ENCODE results near the gene TASP1. TPM values are rescaled to one million over a fixed set of nuclear protein-coding genes. Genes with fewer than 3 reads are reported as not detected.

TASP1 gene
- total RNA-seq, 1 donor from 2014 or later, result 5.5 TPM

DNA sequence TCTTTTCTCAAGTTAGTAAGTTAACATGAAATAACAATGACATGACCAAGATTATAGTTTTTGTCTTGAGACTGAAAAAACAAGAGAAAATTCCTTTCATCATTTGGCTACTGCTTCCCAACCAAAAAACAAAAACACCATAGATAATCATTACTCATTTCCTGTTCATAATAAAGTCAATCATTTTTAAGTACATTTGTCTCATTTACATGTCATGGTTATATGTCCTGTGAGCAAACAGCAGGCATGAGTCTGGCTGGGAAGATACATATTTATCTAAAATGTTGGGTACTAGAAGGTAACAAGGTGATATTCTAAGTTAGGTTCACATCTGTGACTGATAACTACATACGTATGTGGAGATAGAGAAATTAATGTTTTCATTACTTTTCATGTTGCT is 237.1 kb downstream of the TASP1 start:
- Histone ChIP-seq H3K27ac (replicated peaks) (no peak overlapping the region), H3K9me3 (replicated peaks) (no peaks in the 10 kb centered on the region), H3K27me3 (ENCODE audit: low read depth) (no peaks in the 10 kb centered on the region), H3K4me3 (no peak overlapping the region), H3K36me3 (no peaks in the 10 kb centered on the region), H3K4me1 (no peaks in the 10 kb centered on the region)
- DNase-seq, result no peak
- intact Hi-C loops (cut with micrococcal nuclease), result no loop called here
- TF ChIP-seq, protein P1, sequence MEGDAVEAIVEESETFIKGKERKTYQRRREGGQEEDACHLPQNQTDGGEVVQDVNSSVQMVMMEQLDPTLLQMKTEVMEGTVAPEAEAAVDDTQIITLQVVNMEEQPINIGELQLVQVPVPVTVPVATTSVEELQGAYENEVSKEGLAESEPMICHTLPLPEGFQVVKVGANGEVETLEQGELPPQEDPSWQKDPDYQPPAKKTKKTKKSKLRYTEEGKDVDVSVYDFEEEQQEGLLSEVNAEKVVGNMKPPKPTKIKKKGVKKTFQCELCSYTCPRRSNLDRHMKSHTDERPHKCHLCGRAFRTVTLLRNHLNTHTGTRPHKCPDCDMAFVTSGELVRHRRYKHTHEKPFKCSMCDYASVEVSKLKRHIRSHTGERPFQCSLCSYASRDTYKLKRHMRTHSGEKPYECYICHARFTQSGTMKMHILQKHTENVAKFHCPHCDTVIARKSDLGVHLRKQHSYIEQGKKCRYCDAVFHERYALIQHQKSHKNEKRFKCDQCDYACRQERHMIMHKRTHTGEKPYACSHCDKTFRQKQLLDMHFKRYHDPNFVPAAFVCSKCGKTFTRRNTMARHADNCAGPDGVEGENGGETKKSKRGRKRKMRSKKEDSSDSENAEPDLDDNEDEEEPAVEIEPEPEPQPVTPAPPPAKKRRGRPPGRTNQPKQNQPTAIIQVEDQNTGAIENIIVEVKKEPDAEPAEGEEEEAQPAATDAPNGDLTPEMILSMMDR (IDR thresholded peaks at IDR 0.05; ENCODE audit: borderline replicate concordance), result no peak

DNA sequence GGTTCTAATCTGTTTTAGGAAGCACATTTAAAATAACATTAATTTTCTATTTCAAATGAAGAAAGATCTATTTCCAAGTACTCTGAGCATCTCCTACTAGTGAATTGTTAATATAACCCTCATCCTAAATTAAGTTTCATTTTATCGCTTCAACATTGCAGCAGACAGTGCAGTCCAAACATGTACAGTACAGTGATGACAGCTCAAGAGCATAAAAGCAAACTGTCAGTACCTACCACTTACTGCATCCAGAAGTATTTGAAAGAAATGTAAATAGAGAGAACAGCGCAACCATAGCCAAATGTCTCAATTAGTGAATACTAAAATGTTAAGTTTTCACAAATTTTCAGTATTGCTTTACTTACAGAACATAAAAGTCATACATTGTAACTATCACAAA is 238.3 kb downstream of the TASP1 start:
- no peak overlapping the region for H3K4me3 ChIP-seq
- TF ChIP-seq, protein P1 (IDR thresholded peaks at IDR 0.05; ENCODE audit: borderline replicate concordance), result no peak
- no peaks in the 10 kb centered on the region for H3K27me3 ChIP-seq (ENCODE audit: low read depth)
- H3K36me3 ChIP-seq, result no peaks in the 10 kb centered on the region
- no peak for DNase-seq
- H3K4me1 ChIP-seq, result no peaks in the 10 kb centered on the region
- no peak overlapping the region for H3K27ac ChIP-seq (replicated peaks)
- no peaks in the 10 kb centered on the region for H3K9me3 ChIP-seq (replicated peaks)
- intact Hi-C loops (cut with micrococcal nuclease), result no loop called here

DNA sequence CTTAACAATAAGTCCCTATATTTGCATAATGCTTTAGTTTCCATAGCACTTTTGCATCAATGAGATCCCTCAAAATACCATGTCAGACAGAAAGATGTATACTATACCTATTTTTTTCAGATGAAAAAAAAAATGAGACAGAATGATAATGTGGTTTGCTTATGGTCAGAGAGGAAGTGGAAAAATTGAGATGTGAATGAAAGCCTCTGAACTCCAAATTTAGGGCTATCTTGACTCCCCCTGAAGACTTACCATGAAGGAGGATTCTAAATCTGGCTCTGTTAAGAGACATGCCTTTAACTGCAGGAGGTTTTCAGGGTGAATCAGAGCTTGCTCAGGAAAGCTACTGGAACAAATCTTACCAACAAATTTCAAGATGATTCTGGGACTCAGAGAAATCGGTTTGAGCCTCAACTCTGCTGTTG is 241.4 kb downstream of the TASP1 start:
- no peak for DNase-seq

DNA sequence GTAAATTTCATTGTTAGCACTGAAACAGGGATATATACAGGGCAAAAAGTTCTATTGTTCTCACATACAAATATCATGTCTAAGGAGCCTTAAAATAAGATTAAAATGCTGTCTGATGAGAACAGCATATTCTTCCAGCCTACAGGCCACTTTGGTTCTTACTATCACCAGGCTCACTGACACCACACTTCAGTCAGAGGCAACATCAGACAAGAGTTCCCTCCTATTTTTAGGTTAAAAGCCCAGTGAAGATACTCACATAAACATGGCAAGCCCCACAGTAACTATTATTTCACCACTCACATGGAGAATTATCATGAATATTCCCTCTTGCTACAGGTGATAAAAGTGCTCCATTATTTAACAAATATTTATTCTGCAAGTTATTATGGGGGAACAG is 241.9 kb downstream of the TASP1 start:
- no peak for DNase-seq
- intact Hi-C loops (cut with micrococcal nuclease), result no loop called here
- Histone ChIP-seq H3K4me1 (no peaks in the 10 kb centered on the region), H3K4me3 (no peak overlapping the region), H3K27me3 (ENCODE audit: low read depth) (no peaks in the 10 kb centered on the region), H3K27ac (replicated peaks) (no peak overlapping the region), H3K9me3 (replicated peaks) (no peaks in the 10 kb centered on the region), H3K36me3 (no peaks in the 10 kb centered on the region)
- TF ChIP-seq, protein P1 (IDR thresholded peaks at IDR 0.05; ENCODE audit: borderline replicate concordance), result no peak

More for the DNA sequence above, 241.4 kb downstream of the TASP1 start:
- H3K4me3 ChIP-seq, result no peak overlapping the region
- H3K27me3 ChIP-seq (ENCODE audit: low read depth), result no peaks in the 10 kb centered on the region
- no peaks in the 10 kb centered on the region for H3K9me3 ChIP-seq (replicated peaks)
- intact Hi-C loops (cut with micrococcal nuclease), result no loop called here
- H3K36me3 ChIP-seq, result no peaks in the 10 kb centered on the region
- H3K27ac ChIP-seq (replicated peaks), result no peak overlapping the region
- TF ChIP-seq, protein P1 (IDR thresholded peaks at IDR 0.05; ENCODE audit: borderline replicate concordance), result no peak
- no peaks in the 10 kb centered on the region for H3K4me1 ChIP-seq

DNA sequence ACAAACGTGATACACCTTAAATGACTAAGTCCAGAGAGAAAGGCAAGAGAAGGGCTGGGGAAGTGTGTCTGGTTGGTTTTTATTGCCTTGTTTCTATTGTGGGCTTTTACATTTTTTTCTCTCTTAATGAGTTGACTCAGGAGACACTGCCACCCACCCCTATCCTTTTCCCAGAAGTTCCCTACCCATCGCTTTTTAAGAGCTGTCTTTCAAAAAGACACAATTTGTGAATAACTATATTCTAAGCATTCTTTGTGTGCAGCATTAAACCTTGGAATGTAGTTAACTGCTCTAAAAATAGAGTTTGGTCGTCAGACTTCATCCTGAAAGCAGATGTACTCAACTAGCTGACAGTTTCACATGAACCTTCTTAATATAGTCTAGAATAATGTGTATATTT is 242.7 kb downstream of the TASP1 start:
- Histone ChIP-seq H3K27ac (replicated peaks) (no peak overlapping the region), H3K4me3 (no peak overlapping the region), H3K36me3 (no peaks in the 10 kb centered on the region), H3K9me3 (replicated peaks) (no peaks in the 10 kb centered on the region), H3K4me1 (no peaks in the 10 kb centered on the region), H3K27me3 (ENCODE audit: low read depth) (no peaks in the 10 kb centered on the region)
- no peak for DNase-seq
- TF ChIP-seq, protein P1 (IDR thresholded peaks at IDR 0.05; ENCODE audit: borderline replicate concordance), result no peak
- intact Hi-C loops (cut with micrococcal nuclease), result no loop called here

DNA sequence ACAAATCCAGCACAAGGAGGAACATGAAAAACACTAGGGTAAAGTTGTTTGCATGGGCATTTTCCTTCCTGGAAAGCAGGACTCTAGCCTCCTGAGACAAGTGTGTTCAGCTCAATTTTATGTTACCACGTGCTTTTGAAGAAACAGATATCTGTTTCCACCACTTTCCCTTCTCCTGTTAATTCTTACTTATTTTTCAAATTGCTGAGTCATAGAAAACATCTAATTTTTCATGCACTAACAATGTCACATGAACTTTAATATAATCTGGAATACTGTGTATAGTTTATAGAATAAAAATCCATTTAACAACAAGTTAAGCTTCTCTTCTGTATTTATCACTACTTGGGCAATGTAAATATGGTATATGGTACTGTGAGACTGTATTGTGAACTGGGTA is 243.5 kb downstream of the TASP1 start:
- H3K27me3 ChIP-seq (ENCODE audit: low read depth), result no peaks in the 10 kb centered on the region
- TF ChIP-seq, protein P1 (IDR thresholded peaks at IDR 0.05; ENCODE audit: borderline replicate concordance), result no peak
- intact Hi-C loops (cut with micrococcal nuclease), result no loop called here
- H3K4me1 ChIP-seq, result no peaks in the 10 kb centered on the region
- H3K36me3 ChIP-seq, result peaks cover 7% of the 10 kb centered on the region
- no peak overlapping the region for H3K27ac ChIP-seq (replicated peaks)
- no peaks in the 10 kb centered on the region for H3K9me3 ChIP-seq (replicated peaks)
- no peak for DNase-seq
- H3K4me3 ChIP-seq, result no peak overlapping the region
